Ishikawa (cell line): ENCODE data around the gene SLC25A41.

Experiments
- CEBPB ChIP-seq: IDR thresholded peaks from 2 replicates; pipeline ENCODE4 v1.6.1; 2012
- CREB1 ChIP-seq: IDR thresholded peaks from 2 replicates; pipeline ENCODE4 v1.6.1; 2012; ENCODE audit warnings: low read depth
- EGR1 ChIP-seq: IDR thresholded peaks from 2 replicates; pipeline ENCODE4 v1.6.1; 2012
- EP300 ChIP-seq: IDR thresholded peaks from 2 replicates; pipeline ENCODE4 v1.6.1; 2012; ENCODE audit warnings: borderline replicate concordance
- FOXM1 ChIP-seq: IDR thresholded peaks from 2 replicates; pipeline ENCODE4 v1.6.1; 2012; ENCODE audit warnings: low read depth, borderline replicate concordance
- MAX ChIP-seq: IDR thresholded peaks from 2 replicates; pipeline ENCODE4 v1.6.1; 2012
- NFIC ChIP-seq: IDR thresholded peaks from 2 replicates; pipeline ENCODE4 v1.6.1; 2012
- RAD21 ChIP-seq: IDR thresholded peaks from 2 replicates; pipeline ENCODE4 v1.6.1; 2012; ENCODE audit warnings: low read depth
- REST ChIP-seq: IDR thresholded peaks from 2 replicates; pipeline ENCODE4 v1.6.1; 2012; ENCODE audit warnings: low read depth, mild to moderate bottlenecking
- TAF1 ChIP-seq: IDR thresholded peaks from 2 replicates; pipeline ENCODE4 v1.6.1; 2012; ENCODE audit warnings: low read depth, mild to moderate bottlenecking
- TCF12 ChIP-seq: IDR thresholded peaks from 2 replicates; pipeline ENCODE4 v1.6.1; 2012; ENCODE audit warnings: low read depth
- TEAD4 ChIP-seq: IDR thresholded peaks from 2 replicates; pipeline ENCODE4 v1.6.1; 2012
- USF1 ChIP-seq: IDR thresholded peaks from 2 replicates; pipeline ENCODE4 v1.6.1; 2012
- YY1 ChIP-seq: IDR thresholded peaks from 2 replicates; pipeline ENCODE4 v1.6.1; 2012; ENCODE audit warnings: low read depth
- ZBTB7A ChIP-seq: IDR thresholded peaks from 2 replicates; pipeline ENCODE4 v1.6.1; 2012; ENCODE audit warnings: low read depth

Gene SLC25A41

GRCh38 chr19:6409346-6409745, 24.2 kb downstream of the SLC25A41 start:
- TF ChIP-seq MAX (no peak), TAF1 (no peak), EP300 (no peak), CEBPB (no peak), CREB1 (no peak), YY1 (no peak), USF1 (no peak), EGR1 (no peak), FOXM1 (no peak), TCF12 (no peak), NFIC (no peak), RAD21 (no peak), TEAD4 (no peak), ZBTB7A (no peak), REST (no peak)

GRCh38 chr19:6406401-6406800, 27.2 kb downstream of the SLC25A41 start:
- TF ChIP-seq NFIC: no peak
- TF ChIP-seq YY1: no peak
- no peak for TF ChIP-seq TCF12

- TF ChIP-seq TCF12: no peak
- no peak for TF ChIP-seq EP300
- TF ChIP-seq FOXM1: no peak
These were observed 30.5 kb downstream of the SLC25A41 start for GRCh38 chr19:6402837-6403608.

GRCh38 chr19:6402058-6402457, 31.5 kb downstream of the SLC25A41 start:
- TF ChIP-seq TEAD4 (no peak), EP300 (no peak), ZBTB7A (no peak), CREB1 (no peak), CEBPB (no peak), MAX (no peak), YY1 (no peak), NFIC (no peak), USF1 (no peak), REST (no peak), RAD21 (no peak), TCF12 (no peak), FOXM1 (no peak), EGR1 (no peak)

- no peak for TF ChIP-seq RAD21
- TF ChIP-seq TCF12: no peak
- TF ChIP-seq EP300: no peak
- no peak for TF ChIP-seq CREB1
- TF ChIP-seq CEBPB: no peak
- TF ChIP-seq TEAD4: no peak
- TF ChIP-seq REST: no peak
- no peak for TF ChIP-seq ZBTB7A
- no peak for TF ChIP-seq FOXM1
- TF ChIP-seq TAF1: no peak
- TF ChIP-seq YY1: no peak
- no peak for TF ChIP-seq EGR1
- TF ChIP-seq NFIC: no peak
- no peak for TF ChIP-seq USF1
- TF ChIP-seq MAX: no peak
These were observed 37.3 kb downstream of the SLC25A41 start for GRCh38 chr19:6396305-6396704.
